HCT116 (cell line): ENCODE data around the gene TLE7. TPM values are rescaled to one million over a fixed set of nuclear protein-coding genes. Genes with fewer than 3 reads are reported as not detected.

Source experiments
- ATAC-seq: fragments of 200-7000 bp; cut with Tn5 transposase; 2 replicates; pipeline ENCODE4 v1.9.1; 2020; ENCODE audit warnings: mild to moderate bottlenecking, moderate library complexity
- BruUV-seq: library from RNA; stranded (reverse); fragments of 400-500 nt; replicated peaks from 2 replicates; lab custom pipeline; 2021; lab: Mats Ljungman, UMichigan
- CTCF ChIA-PET: fragments of 300-600 bp; sonication (Branson Sonifier 250); formaldehyde crosslinking; loops from one replicate; lab custom pipeline; 2021; ENCODE audit warnings: antibody characterized with exemption; lab: Charles Lee
- POLR2A ChIA-PET: fragments of 300-600, 350-600 bp; sonication (Branson Sonifier 250); formaldehyde crosslinking; loops from one replicate; lab custom pipeline; 2021; ENCODE audit warnings: antibody characterized with exemption; lab: Charles Lee
- RAD21 ChIA-PET, 2 experiments: fragments of 300-600 bp; sonication (Branson Sonifier 250); formaldehyde crosslinking; loops; one replicate each; lab custom pipeline; 2023; ENCODE audit warnings: low total read pairs in 2 of 2; ENCODE audit not compliant: uncharacterized antibody in 2 of 2, unreplicated experiment in 2 of 2, low non-redundant PET in 1 of 2; lab: Charles Lee
- DNase-seq: peaks from one replicate; pipeline ENCODE4 v3.0.0-alpha.2; 2010; ENCODE audit warnings: low read depth, low spot score
- H2AFZ ChIP-seq: fragments of 200-600 bp; shearing (Covaris generic), sonication (generic); 2 replicates; pipeline ENCODE4 v1.6.1; 2017; ENCODE audit warnings: low read depth, mixed run types, mixed read lengths, antibody characterized with exemption, low read length; ENCODE audit not compliant: poor library complexity, severe bottlenecking
- H3K27ac ChIP-seq: 2 replicates; pipeline ENCODE4 v1.5.1; 2012; ENCODE audit warnings: low read depth, low read length
- H3K27me3 ChIP-seq: fragments of 200-600 bp; sonication (generic); 2 replicates; pipeline ENCODE4 v1.6.1; 2016; ENCODE audit warnings: mixed run types, low read length, mixed read lengths; ENCODE audit not compliant: insufficient read depth
- H3K36me3 ChIP-seq, 2 experiments: fragments of 200-500 bp in 1 of 2; fragments of 200-600 bp in 1 of 2; sonication (Bioruptor generic) in 1 of 2; sonication (generic) in 1 of 2; 2 replicates each; pipeline versions ENCODE4 v1.5.1 to v1.6.1; 2014 to 2016; ENCODE audit warnings: low read length in 2 of 2, inconsistent platforms in 1 of 2, mixed read lengths in 1 of 2, mixed run types in 1 of 2; ENCODE audit not compliant: insufficient read depth in 2 of 2, control insufficient read depth in 1 of 2
- H3K4me1 ChIP-seq, 2 experiments: fragments of 200-600 bp in 1 of 2; sonication (generic) in 1 of 2; 2 replicates each; pipeline versions ENCODE4 v1.5.1 to v1.6.1; 2012 to 2017; ENCODE audit warnings: low read length in 2 of 2, inconsistent platforms in 1 of 2, mild to moderate bottlenecking in 1 of 2, mixed read lengths in 1 of 2, mixed run types in 1 of 2, moderate library complexity in 1 of 2; ENCODE audit not compliant: insufficient read depth in 2 of 2, control insufficient read depth in 1 of 2
- H3K4me2 ChIP-seq: fragments of 200-600 bp; sonication (generic); 2 replicates; pipeline ENCODE4 v1.6.1; 2017; ENCODE audit warnings: mixed run types, low read length, mixed read lengths
- H3K4me3 ChIP-seq, 2 experiments: fragments of 200-600 bp in 1 of 2; sonication (generic) in 1 of 2; replicated peaks in 1 of 2; 2 replicates each; pipeline ENCODE4 v1.5.1; 2011 to 2016; ENCODE audit warnings: low read length in 2 of 2, control low read depth in 1 of 2, low read depth in 1 of 2, mild to moderate bottlenecking in 1 of 2, mixed read lengths in 1 of 2, mixed run types in 1 of 2
- H3K79me2 ChIP-seq: fragments of 200-600 bp; sonication (generic); 2 replicates; pipeline ENCODE4 v1.6.1; 2017; ENCODE audit warnings: mild to moderate bottlenecking, mixed run types, low read length, moderate library complexity, mixed read lengths; ENCODE audit not compliant: insufficient read depth
- H3K9ac ChIP-seq: fragments of 200-600 bp; sonication (generic); 2 replicates; pipeline ENCODE4 v1.6.1; 2016; ENCODE audit warnings: low read length, mixed read lengths
- H3K9me2 ChIP-seq: fragments of 200-600 bp; sonication (generic), shearing (Covaris generic); 2 replicates; pipeline ENCODE4 v1.6.1; 2017; ENCODE audit warnings: mixed run types, mild to moderate bottlenecking, moderate library complexity; ENCODE audit not compliant: insufficient read depth
- H3K9me3 ChIP-seq, 2 experiments: fragments of 200-500 bp in 1 of 2; fragments of 200-600 bp in 1 of 2; sonication (Bioruptor generic) in 1 of 2; sonication (generic) in 1 of 2; 2 replicates each; pipeline ENCODE4 v1.6.1; 2014 to 2017; ENCODE audit warnings: low read length in 2 of 2, mixed read lengths in 2 of 2, inconsistent platforms in 1 of 2, low read depth in 1 of 2, mild to moderate bottlenecking in 1 of 2, mixed run types in 1 of 2, moderate library complexity in 1 of 2; ENCODE audit not compliant: control insufficient read depth in 1 of 2, insufficient read depth in 1 of 2
- H4K20me1 ChIP-seq: fragments of 200-600 bp; sonication (generic), shearing (Covaris generic); 2 replicates; pipeline ENCODE4 v1.6.1; 2017; ENCODE audit warnings: mixed run types, mild to moderate bottlenecking, moderate library complexity; ENCODE audit not compliant: insufficient read depth
- EGR1 ChIP-seq: IDR thresholded peaks from 2 replicates; pipeline ENCODE4 v1.6.1; 2012; ENCODE audit warnings: low read depth
- ELF1 ChIP-seq: IDR thresholded peaks from 2 replicates; pipeline ENCODE4 v1.6.1; 2012; ENCODE audit warnings: low read depth, borderline replicate concordance
- EZH2phosphoT487 ChIP-seq: fragments of 200-600 bp; IDR thresholded peaks from 2 replicates; pipeline ENCODE4 v1.6.1; 2018; ENCODE audit warnings: antibody characterized with exemption, borderline replicate concordance
- FOSL1 ChIP-seq: IDR thresholded peaks from 2 replicates; pipeline ENCODE4 v1.6.1; 2012; ENCODE audit warnings: low read depth
- JUND ChIP-seq: IDR thresholded peaks from 2 replicates; pipeline ENCODE4 v1.6.1; 2012
- POLR2A ChIP-seq: IDR thresholded peaks from 2 replicates; pipeline ENCODE4 v1.7.0; 2011; ENCODE audit warnings: borderline replicate concordance; ENCODE audit not compliant: insufficient read depth, insufficient read length; ENCODE audit errors: extremely low read depth
- POLR2AphosphoS5 ChIP-seq: IDR thresholded peaks from 2 replicates; pipeline ENCODE4 v1.6.1; 2011; ENCODE audit warnings: mild to moderate bottlenecking, low read depth, low read length, moderate library complexity
- REST ChIP-seq: IDR thresholded peaks from 2 replicates; pipeline ENCODE4 v1.6.1; 2012; ENCODE audit warnings: low read depth
- SIN3A ChIP-seq: IDR thresholded peaks from 2 replicates; pipeline ENCODE4 v1.6.1; 2012; ENCODE audit warnings: low read depth
- SP1 ChIP-seq: IDR thresholded peaks from 2 replicates; pipeline ENCODE4 v1.6.1; 2012; ENCODE audit warnings: low read depth
- SRF ChIP-seq: IDR thresholded peaks from 2 replicates; pipeline ENCODE4 v1.6.1; 2012; ENCODE audit warnings: low read depth
- TCF7L2 ChIP-seq: IDR thresholded peaks from 2 replicates; pipeline ENCODE4 v1.7.0; 2011; ENCODE audit warnings: borderline replicate concordance, inconsistent platforms; ENCODE audit not compliant: insufficient read depth, insufficient read length; ENCODE audit errors: extremely low read depth
- YY1 ChIP-seq: IDR thresholded peaks from 2 replicates; pipeline ENCODE4 v1.6.1; 2011; ENCODE audit warnings: low read length, low read depth, moderate library complexity, mild to moderate bottlenecking; ENCODE audit not compliant: insufficient replicate concordance; ENCODE audit errors: extremely low read depth
- ZBTB33 ChIP-seq: IDR thresholded peaks from 2 replicates; pipeline ENCODE4 v1.6.1; 2011; ENCODE audit warnings: mild to moderate bottlenecking, low read length, moderate library complexity; ENCODE audit not compliant: insufficient replicate concordance; ENCODE audit errors: extremely low read depth
- ZNF274 ChIP-seq: fragments of 200-500 bp; sonication (Bioruptor generic); IDR thresholded peaks from 2 replicates; pipeline ENCODE4 v1.6.1; 2014; ENCODE audit warnings: mild to moderate bottlenecking, low read depth, low read length, inconsistent platforms
- intact Hi-C: fragments of 100-400 bp; cut with micrococcal nuclease; formaldehyde crosslinking; loops from 2 replicates; pipeline ENCODE4 v1.10.0; 2022
- total RNA-seq: library from RNA; stranded (reverse); gene quantifications from one replicate; pipeline ENCODE4 v1.2.1, GENCODE V29; 2021; ENCODE audit not compliant: unreplicated experiment

The TLE7 gene
- total RNA-seq, 1 experiment from 2014 or later = not detected

DNA sequence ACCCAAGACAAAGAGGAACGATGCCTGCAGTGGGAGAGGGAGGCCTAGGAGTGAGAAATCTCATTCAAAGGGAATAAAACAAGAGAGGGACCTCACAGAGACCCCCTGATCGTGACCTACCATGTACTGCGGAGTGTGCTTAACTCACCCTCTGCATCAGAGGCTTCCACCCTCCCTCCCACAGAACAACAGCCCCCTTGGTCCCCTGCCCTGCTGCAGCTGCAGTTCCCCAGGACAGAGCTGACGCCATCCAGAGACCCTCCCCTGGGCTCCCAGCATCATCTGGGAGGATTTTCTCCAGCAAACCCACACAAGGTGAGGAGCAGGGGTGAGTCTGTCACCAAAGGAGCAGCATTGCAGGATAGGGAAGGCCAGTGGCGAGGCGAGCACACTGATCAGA lies 39.8 kb downstream of the TLE7 start:
- POLR2A ChIA-PET = no interaction called here
- RAD21 ChIA-PET = no interaction called here
- H3K4me2 ChIP-seq = no peak overlapping the region

More for the DNA sequence above, 39.8 kb downstream of the TLE7 start:
- TF ChIP-seq POLR2AphosphoS5 = no peak
- no peak for TF ChIP-seq SP1
- no peak for TF ChIP-seq REST
- TF ChIP-seq ELF1 = no peak
- TF ChIP-seq EGR1 = no peak
- no peak for TF ChIP-seq YY1
- TF ChIP-seq SIN3A = no peak
- no peak for TF ChIP-seq TCF7L2
- TF ChIP-seq EZH2phosphoT487 = no peak
- no peak for TF ChIP-seq SRF
- no peak for TF ChIP-seq ZNF274
- no peak for TF ChIP-seq ZBTB33
- no peak for TF ChIP-seq POLR2A
- no peak for TF ChIP-seq FOSL1
- no peak for TF ChIP-seq JUND
- no peak overlapping the region for H3K9ac ChIP-seq
- H3K27ac ChIP-seq = no peak overlapping the region
- no peaks in the 10 kb centered on the region for H3K9me2 ChIP-seq
- ATAC-seq = no peak
- no peaks in the 10 kb centered on the region for H4K20me1 ChIP-seq
- no peaks in the 10 kb centered on the region for H3K4me1 ChIP-seq
- H3K27me3 ChIP-seq = peaks cover 24% of the 10 kb centered on the region; the same call in 1 of the 2 replicates
- no peak overlapping the region for H3K4me3 ChIP-seq
- CTCF ChIA-PET = no interaction called here
- H2AFZ ChIP-seq = no peak overlapping the region
- intact Hi-C loops = no loop called here
- no peaks in the 10 kb centered on the region; a peak in 1 of 4 replicates for H3K9me3 ChIP-seq
- no peaks in the 10 kb centered on the region for H3K79me2 ChIP-seq
- no peaks in the 10 kb centered on the region for H3K36me3 ChIP-seq
- DNase-seq = no peak
- BruUV-seq = no TSS peak
